Posterior vena cava (tissue), 2 donors: ENCODE results near the gene COG3. TPM values are rescaled to one million over a fixed set of nuclear protein-coding genes. Genes with fewer than 3 reads are reported as not detected.

ENCODE experiments used
- DNase-seq: peaks from one replicate; pipeline ENCODE4 v3.0.0-alpha.2; 2020; ENCODE audit warnings: low spot score
- intact Hi-C, 2 donors: fragments of 100-400 bp; cut with DNase I; formaldehyde crosslinking; loops; one replicate each; pipeline versions ENCODE4 v1.14.1 to v1.14.2; 2022 to 2023
- total RNA-seq, 2 donors: library from RNA; stranded (reverse); fragmentation: NEBNext Ultra II Directional; extraction: Animal tissue kit (Norgen Biotek cat#: 25700); gene quantifications; one replicate each; pipeline ENCODE4 v1.2.1, GENCODE V29; 2021
- donor health status: DM: yes; HTN: yes; CAD: no.
- donor health status: DM: yes; HTN: yes; CAD: no.

The COG3 gene
- total RNA-seq, 2 donors from 2014 or later, result 21.7 to 27.9 TPM

DNA sequence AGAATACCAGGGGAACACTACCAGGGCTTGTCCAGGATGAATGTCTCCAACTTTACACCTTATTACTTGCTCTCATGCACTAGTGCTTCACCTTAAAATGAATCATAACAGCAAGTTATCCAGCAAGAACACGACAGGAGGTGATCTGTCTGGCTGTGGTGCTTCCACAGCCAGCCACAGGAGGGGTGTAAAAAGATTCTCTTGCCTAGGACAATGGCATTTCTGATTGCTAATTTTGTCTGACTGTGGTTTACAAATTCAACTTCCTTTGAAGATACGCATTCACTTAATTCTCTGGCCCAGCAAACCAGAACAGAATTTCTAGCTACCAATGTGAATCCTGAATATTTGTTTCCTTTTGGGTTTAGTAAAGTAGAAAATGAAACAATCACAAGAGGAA is 23.1 kb upstream of the COG3 start:
- intact Hi-C loops, result no loop called here

DNA sequence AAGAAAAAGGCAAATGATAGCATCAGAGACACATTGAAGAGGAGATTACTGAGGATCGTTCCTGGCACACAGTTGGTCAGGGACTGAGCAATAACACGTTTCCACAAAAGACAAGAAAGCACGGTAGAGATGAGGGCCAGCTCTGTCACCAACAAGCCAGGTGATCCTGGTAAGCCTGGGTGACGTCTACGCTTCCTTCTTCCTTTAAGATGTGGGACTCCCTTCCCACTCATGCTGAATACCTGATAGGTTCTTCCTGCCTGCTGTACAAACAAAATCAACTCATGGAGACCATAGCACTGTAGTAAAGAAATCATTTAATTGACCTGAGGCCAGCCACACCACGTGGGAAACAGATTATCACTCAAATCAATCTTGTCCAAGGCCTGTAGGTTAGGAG is 19.7 kb upstream of the COG3 start:
- intact Hi-C loops, result no loop called here
- no peak for DNase-seq

More for the DNA sequence above, 23.1 kb upstream of the COG3 start:
- DNase-seq, result no peak

DNA sequence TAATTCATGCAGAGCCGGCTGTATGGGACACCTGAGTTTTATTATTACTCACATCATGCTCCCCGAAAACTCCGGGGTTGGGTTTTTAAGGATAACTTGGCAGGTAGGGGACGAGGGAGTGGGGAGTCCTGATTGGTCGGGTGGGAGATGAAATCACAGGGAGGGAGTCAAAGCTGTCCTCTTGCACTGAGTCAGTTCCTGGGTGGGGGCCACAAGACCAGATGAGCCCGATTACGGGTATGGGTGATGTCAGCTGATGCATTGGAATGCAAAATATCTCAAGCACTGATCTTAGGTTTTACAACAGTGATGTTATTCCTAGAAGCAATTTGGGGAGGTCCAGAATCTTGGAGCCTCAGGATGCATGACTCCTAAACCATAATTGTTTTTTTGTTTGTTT is 18.6 kb upstream of the COG3 start:
- no peak for DNase-seq
- intact Hi-C loops, result no loop called here

DNA sequence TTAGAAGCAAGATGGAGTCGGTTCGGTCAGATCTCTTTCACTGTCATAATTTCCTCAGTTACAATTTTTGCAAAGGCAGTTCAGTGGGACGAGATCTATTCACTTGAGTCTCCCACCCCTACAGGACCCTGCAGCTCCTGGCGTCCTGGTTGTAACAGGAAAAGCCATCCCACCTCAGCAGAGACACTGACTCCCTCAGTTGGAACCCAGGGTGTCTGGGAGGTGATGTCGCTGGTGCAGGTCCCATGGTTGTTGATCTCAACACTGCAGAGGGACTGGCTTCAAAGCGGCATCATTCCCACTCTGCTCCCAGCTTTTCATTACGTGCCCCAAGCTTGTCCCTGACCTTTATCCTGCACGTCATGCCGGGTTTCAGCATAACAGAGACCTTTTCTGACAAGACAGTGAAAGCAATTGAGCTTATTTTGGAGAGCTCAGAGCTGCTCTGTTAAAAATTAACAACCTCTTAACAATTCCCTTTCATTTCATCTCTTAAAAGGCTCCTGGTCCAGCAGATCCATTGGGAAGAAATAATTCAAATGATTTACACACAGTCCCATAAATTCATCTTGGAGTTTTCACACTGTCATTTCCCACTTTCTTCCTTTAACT is 17.6 kb upstream of the COG3 start:
- DNase-seq, result no peak
- intact Hi-C loops, result no loop called here

DNA sequence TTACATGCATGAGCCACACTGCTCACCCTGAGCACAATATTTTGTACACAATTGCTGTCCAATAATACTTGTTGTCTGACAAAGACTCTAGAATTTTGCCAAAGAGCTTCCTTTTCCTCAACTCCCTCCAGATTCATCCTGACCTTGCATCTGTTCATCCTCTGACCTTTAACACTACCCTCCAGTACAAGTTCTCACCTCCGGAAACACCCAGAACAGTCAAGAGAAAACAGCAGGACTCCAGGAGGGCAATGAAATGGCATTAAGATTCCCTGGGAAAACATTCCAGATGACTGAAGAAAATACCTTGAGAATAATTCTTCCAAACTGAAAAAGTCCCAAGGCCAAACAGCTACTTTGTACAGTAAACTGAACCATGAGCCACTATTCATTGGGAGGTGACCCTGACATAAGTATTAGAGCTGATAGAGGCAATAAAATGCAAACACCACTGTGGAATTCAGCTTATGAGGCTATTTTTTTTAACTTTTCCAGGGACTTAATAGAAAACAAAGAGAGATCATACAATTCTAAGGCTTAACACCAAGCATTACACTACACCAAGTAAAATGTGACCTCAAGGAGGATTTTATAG is 15.7 kb upstream of the COG3 start:
- intact Hi-C loops, result no loop called here
- DNase-seq, result no peak

DNA sequence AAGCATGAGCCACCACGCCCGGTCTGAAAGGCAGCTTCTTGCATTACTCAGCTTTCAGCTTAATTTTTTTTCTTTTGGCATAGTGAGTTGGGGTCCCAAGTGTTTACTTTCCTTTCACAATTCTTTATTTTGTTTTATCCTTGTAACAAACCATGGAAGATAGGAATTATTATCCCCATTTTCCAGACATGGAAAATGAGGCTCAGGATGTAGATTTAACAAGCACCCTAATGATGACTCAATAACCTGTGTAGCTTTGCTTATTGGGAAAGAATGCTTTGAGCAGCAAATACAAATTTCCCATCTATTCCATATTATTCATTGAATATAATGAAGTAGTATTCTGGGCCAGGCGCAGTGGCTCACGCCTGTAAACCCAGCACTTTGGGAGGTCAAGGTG is 13.5 kb upstream of the COG3 start:
- DNase-seq, result no peak
- intact Hi-C loops, result no loop called here

DNA sequence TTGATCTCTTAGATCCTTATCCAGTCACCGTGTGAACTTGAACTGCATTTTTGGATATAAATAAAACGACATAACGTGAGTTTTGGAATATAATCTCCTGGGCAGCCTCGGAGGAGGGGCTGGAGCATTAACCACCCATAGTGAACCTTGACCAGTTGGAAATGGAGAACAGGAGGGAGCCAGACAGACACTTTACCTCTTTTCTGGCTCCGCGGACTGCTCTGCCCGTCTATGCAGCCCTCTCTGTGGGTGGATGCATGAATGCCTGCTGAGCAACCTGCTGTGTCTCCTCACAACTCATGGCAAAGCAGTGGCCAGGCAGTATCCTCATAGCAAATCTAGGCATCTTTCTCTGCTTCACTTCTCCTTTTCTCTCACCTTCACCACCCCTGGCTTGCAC is 10.5 kb upstream of the COG3 start:
- intact Hi-C loops, result no loop called here
- DNase-seq, result no peak

DNA sequence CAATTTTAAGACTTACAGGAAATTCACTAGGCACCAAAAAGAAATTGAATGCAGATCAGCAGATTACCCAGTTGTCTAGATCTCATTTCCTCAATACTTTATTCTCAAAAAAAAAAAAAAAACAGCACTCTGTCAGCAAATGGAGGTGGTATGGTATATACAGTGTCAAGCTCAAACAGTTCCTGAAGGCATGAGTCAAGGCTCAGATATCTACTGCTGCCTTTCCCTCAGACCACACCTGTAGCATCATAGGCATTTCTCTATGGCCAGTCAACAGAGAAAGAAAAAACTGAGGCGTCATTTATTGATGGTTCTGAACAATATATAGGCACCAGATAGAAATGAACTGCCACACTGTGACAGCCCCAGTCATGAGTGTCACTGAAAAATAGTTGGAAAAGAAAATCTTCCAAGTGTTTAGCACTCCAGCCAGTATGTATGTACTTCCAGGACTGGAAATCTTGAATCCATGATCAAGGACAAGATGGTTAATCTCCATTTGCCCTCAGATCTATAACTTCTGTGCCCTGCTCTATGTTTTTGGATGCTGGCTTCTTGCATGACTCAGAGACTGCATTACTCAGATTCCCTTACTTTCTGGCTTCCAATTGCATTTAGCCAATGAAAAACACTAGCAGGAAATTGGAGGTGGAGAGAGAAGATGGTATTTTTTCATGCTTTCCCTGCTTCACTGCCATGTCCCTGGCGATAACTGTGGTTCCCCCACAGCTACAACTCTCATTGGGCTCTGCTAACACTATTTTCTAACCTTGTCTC is 8.4 kb upstream of the COG3 start:
- DNase-seq, result no peak
- intact Hi-C loops, result no loop called here

DNA sequence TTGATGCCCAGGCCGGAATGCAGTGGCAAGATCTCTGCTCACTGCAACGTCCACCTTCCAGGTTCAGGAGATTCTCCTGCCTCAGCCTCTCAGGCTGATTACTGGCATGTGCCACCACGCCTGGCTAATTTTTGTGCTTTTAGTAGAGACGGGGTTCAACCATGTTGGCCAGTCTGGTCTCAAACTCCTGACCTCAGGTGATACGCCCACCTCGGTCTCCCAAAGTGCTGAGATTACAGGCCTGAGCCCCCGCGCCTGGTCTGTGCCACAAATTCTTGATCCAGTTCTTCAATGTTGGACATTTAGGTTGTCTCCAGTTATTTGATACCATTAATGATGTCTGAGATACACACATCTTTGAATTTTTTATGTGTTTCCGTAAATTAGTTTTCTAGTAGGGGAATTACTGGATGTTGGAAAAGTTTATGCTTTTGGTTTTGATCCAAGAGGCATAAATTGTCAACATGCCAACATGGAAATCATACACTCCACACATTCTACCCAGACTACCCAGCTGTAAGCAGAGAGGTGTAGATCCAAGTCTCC is 525 bp upstream of the COG3 start:
- no peak for DNase-seq
- intact Hi-C loops, result loop anchor here in 1 of 2 donors (10.0 kb wide), 1 partner anchor 89 kb away; no protein-coding TSS in a partner anchor

DNA sequence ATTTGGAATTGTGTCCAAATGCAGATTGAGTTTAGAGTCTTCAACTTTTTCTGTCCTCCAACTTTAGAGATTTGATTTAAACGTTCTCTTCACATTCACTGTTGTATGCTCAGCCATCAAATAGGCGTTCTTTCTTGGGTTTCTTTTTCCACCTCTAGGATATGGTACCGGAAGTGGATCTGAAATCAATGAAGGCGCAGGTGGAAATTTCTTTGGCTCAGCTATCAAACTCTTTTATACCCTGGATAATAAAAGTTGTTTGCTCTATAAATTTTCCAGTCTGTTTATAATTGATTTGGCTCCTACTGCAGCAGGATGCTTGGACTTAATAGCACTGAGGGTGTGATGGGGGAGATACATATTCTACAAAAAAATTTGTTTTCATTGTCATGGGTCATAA is 1.6 kb downstream of the COG3 start:
- intact Hi-C loops, result loop anchor here in 1 of 2 donors (10.0 kb wide), 1 partner anchor 92 kb away; no protein-coding TSS in a partner anchor
- DNase-seq, result no peak

DNA sequence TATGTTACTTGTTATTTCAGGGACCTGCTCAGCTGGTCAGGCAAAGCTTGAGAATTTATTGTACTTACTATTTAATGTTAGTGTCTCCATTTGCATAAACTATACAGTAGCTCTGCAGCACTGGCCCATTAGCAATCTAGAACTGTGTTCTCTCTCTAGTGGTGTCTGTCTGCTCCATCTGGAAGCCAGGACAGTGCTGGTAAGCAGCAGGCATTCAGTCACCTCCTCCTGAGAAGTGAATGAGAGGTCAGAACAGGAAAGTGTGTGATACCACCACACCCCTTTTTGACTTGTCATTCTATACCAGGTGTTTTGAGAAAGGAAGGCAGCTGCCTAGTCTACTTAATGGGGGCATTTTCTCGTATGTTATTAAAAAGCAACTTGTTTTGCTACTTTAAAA is 3.9 kb downstream of the COG3 start:
- DNase-seq, result no peak
- intact Hi-C loops, result loop anchor here in 1 of 2 donors (10.0 kb wide), 1 partner anchor 94 kb away; no protein-coding TSS in a partner anchor

DNA sequence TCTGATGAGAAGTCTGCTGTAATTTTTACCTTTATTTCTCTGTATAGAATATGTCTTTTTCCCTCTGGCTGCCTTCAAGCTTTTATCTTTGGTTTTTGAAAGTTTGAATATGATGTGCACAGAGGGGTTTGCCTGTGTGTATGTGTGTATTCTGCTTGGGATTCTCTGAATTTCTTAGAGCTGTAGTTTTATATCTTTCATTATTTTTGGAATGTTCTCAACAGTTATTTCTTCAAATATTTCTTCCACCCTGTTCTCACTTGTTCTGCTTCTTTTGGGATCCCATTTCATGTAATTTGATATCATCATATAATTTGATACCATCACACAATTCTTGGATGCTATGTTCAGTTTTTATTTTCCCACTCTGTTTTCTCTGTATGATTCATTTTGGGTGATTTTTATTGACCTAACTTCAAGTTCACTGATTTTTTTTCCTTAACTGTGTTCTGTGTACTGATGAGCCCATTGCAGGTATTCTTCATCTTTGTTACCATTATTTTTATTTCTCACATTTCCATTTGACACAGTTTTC is 7.5 kb downstream of the COG3 start:
- no peak for DNase-seq
- intact Hi-C loops, result no loop called here

DNA sequence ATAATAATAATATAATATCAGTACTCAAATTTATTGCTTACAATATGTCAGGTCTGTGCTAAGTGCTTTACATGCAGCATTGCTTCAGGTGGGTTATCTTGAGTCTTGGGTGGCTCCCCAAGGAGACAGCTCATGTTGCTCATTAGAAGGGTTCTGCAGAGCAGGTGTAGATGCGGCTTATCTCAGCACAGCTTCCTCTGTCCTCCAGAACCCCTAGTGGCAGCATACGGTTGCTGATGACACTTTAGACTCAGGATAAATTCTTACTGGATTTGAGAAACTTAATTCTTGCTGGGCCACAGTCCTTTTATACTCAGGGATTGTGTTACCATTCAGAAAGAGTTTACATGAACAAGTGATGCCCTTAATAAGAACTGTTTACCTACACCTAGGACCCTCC is 8.9 kb downstream of the COG3 start:
- no peak for DNase-seq
- intact Hi-C loops, result no loop called here

DNA sequence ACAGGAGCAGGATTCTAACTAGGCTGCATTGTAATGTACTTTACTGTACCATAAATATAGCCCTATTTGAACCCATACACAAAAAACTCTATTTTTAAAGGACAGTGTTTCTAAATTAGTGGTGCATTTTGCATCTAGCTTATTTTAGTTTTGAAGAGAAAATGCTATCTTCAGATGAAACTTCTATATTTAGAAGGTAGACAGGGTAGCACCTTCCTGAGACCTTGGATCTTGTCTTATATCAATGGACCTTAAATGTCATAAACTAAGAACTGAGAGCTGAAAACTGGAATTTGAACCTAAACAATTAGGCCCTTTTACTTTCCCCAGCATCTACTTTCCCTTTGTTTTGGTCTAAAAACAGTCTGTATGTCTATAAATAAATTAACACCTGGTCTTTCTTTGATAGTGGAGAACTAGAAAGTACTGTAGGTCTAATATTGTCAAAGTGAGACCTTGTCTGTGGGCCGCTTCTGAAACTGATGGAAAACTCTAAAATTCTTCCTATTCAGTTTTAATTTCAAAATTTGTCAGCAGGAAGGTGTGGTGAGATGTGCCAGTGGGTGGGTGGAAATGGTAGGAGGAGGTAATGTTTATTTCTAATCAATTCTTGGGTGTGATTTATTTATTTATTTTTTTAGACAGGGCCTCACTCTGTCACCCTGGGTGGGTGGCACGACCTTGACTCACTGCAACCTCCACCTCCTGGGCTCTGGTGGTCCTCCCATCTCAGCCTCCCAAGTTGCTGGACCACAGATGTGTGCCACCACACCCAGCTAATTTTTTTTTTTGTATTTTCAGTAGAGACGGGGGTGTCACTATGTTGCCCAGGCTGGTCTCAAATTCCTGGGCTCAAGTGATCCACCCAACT is 10.1 kb downstream of the COG3 start:
- intact Hi-C loops, result no loop called here
- no peak for DNase-seq

DNA sequence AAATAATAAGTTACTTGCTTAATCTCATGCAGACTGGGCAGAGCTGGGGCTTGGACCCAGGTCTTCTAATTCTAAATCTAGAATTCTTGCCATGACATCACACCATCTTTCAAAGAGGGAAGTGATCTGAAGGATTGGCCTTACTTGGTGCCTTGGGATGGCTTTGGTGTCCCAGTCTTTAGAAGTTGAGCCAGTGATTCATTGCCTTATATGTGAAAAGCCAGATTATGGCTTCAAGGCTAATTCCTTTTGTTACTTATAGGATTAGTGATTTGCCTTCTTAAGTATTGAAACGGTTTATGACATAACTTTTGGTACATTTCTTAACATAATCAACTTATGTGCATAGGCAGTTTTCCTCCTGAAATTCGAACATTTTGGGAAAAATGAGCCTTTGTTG is 14.9 kb downstream of the COG3 start:
- intact Hi-C loops, result no loop called here
- no peak for DNase-seq

DNA sequence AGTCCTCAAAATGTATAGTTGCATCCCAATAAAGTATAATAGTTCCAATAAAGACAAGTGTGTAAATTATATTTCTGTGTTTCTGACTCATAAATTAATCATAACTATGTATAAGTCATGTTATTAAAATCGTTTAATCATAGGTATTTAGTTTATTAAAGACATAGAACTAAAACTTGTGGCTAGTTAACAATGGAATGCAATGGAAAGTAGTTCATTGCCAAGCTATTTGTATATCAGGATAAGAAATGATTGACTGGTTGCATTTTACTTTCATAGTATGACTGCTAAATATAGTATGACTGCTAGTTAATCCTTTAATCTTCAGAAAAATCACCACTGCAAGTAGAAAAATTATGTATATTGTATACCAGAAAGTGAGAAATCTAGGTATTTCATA is 16.9 kb downstream of the COG3 start:
- DNase-seq, result no peak
- intact Hi-C loops, result no loop called here

DNA sequence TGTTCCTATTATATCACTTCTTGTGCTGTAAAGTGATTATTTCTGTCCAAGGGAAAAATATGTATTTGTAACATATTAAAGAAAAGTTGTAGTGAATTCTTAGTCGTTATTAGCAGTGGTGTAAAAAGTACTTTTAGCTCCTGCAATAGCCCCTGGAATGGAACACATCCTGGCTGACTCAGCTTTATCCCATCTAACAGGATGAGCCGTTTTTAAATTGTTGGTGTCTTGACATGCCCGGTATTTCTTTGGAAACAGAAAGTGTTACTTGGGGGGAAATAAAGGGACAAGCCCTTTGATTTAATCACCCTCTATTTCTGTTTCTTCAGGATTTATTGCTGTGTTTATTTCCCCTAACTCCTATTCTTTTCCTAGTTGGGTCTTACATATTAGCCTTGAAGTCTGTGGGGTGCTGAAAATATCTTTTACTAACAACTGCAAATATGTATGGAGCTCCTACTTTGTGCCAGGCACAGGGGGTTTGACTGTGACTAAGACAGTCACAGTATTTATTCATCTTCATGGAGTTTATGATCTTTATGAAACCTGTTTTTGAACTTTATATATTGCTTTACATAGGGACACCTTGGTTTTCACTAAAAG is 17.9 kb downstream of the COG3 start:
- no peak for DNase-seq

DNA sequence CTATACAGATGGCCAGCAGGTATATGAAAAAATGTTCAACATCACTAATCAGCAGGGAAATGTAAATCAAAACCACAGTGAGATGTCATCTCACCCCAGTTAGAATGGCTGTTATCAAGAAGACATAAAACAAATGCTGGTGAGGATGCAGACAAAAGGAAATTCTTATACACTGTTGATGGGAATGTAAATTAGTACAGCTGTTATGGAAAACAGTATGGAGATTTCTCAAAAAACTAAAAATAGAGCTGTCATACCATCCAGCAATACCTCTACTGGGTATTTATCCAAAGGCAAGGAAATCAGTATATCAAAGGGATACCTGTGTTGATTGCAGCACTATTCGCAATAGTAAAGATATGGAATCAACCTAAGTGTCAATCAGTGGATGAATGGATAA is 22.9 kb downstream of the COG3 start:
- no peak for DNase-seq

More for the DNA sequence above, 17.9 kb downstream of the COG3 start:
- intact Hi-C loops, result no loop called here

DNA sequence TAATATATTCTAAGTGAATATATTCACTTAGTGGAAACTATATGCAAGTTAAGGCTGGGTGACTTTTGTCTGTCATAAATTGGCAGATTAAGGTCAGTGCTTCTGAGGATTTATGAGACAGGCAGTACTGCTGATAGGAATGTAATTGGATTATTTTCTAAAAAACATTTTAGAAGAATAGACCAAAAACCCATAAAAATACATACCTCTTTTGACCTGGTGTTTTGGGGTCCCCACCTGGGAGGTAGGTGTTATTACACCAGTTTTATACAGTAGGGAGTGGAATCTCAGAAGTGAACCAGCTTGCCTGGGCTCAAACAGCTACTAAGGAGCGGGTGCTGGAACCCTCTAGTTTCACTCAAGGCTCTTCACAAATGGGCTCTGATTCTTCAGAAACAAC is 25.3 kb downstream of the COG3 start:
- no peak for DNase-seq
- intact Hi-C loops, result no loop called here

More for the DNA sequence above, 22.9 kb downstream of the COG3 start:
- intact Hi-C loops, result no loop called here
